ENCODE results near the gene ANKS1A. TPM values are rescaled to one million over a fixed set of nuclear protein-coding genes. Genes with fewer than 3 reads are reported as not detected.
A peak's percentile ranks its signal among the peaks of the same experiment; 100 is the strongest.

Gene ANKS1A
- total RNA-seq, 4 donors from 2014 or later = 12.1 to 31.8 (median 24.1) TPM

- peaks cover 0 to 15% of the 10 kb centered on the region in 2 donors for H3K4me1 ChIP-seq
- no peaks in the 10 kb centered on the region for H3K9me3 ChIP-seq
- DNase-seq = no peak
- TF ChIP-seq POLR2A (IDR thresholded peaks at IDR 0.05) (no peak), CTCF (IDR thresholded peaks at IDR 0.05) (no peak)
- no peaks in the 10 kb centered on the region for H3K27me3 ChIP-seq
- intact Hi-C loops (cut with DNase I; ENCODE audit: low total_unique reads) = no loop called here
- no peaks in the 10 kb centered on the region for H3K36me3 ChIP-seq
- H3K27ac ChIP-seq = peak overlapping the region in 1 of 2 donors; percentile 15
- no peak overlapping the region for H3K4me3 ChIP-seq
Observed at GRCh38 chr6:35049900-35050756, 161.1 kb downstream of the ANKS1A start.

- TF ChIP-seq POLR2A (IDR thresholded peaks at IDR 0.05) (no peak), CTCF (IDR thresholded peaks at IDR 0.05) (no peak)
- H3K9me3 ChIP-seq = no peaks in the 10 kb centered on the region
- peak overlapping the region in 1 of 2 donors; percentile 15 for H3K27ac ChIP-seq
- H3K4me1 ChIP-seq = peaks cover 0 to 15% of the 10 kb centered on the region in 2 donors
- no peaks in the 10 kb centered on the region for H3K27me3 ChIP-seq
- H3K36me3 ChIP-seq = no peaks in the 10 kb centered on the region
- DNase-seq = no peak
- no peak overlapping the region for H3K4me3 ChIP-seq
- intact Hi-C loops (cut with DNase I; ENCODE audit: low total_unique reads) = no loop called here
Observed at GRCh38 chr6:35050757-35051330, 161.8 kb downstream of the ANKS1A start.

- Histone ChIP-seq H3K36me3 (no peaks in the 10 kb centered on the region), H3K4me3 (no peak overlapping the region), H3K27me3 (no peaks in the 10 kb centered on the region), H3K4me1 (peaks cover 0 to 15% of the 10 kb centered on the region in 2 donors), H3K9me3 (no peaks in the 10 kb centered on the region), H3K27ac (no peak overlapping the region)
- TF ChIP-seq POLR2A (IDR thresholded peaks at IDR 0.05) = no peak
- DNase-seq = no peak
- intact Hi-C loops (cut with DNase I; ENCODE audit: low total_unique reads) = no loop called here
Observed at GRCh38 chr6:35051396-35051795, 162.3 kb downstream of the ANKS1A start.

GRCh38 chr6:35051997-35052583, 163.0 kb downstream of the ANKS1A start:
- Histone ChIP-seq H3K36me3 (no peaks in the 10 kb centered on the region), H3K4me3 (no peak overlapping the region), H3K4me1 (peaks cover 0 to 15% of the 10 kb centered on the region in 2 donors), H3K27me3 (no peaks in the 10 kb centered on the region), H3K9me3 (no peaks in the 10 kb centered on the region), H3K27ac (peak overlapping the region in 1 of 2 donors; percentile 66)
- no peak for DNase-seq
- intact Hi-C loops (cut with DNase I; ENCODE audit: low total_unique reads) = no loop called here
- no peak for TF ChIP-seq CTCF (IDR thresholded peaks at IDR 0.05)
- no peak for TF ChIP-seq POLR2A (IDR thresholded peaks at IDR 0.05)

GRCh38 chr6:35052694-35053565, 163.9 kb downstream of the ANKS1A start:
- no peaks in the 10 kb centered on the region for H3K9me3 ChIP-seq
- intact Hi-C loops (cut with DNase I; ENCODE audit: low total_unique reads) = no loop called here
- peak overlapping the region; percentile 25 to 66 for H3K27ac ChIP-seq
- H3K36me3 ChIP-seq = no peaks in the 10 kb centered on the region
- no peak overlapping the region for H3K4me3 ChIP-seq
- DNase-seq = no peak
- TF ChIP-seq CTCF (IDR thresholded peaks at IDR 0.05) (no peak), POLR2A (IDR thresholded peaks at IDR 0.05) (no peak)
- H3K4me1 ChIP-seq = peaks cover 0 to 8% of the 10 kb centered on the region in 2 donors
- H3K27me3 ChIP-seq = no peaks in the 10 kb centered on the region
